H1 (cell line): ENCODE results near the gene MOCS3. TPM values are rescaled to one million over a fixed set of nuclear protein-coding genes. Genes with fewer than 3 reads are reported as not detected.

Experiments
- CTCF ChIA-PET: fragments of 300-600 bp; sonication (Branson Sonifier 250); formaldehyde crosslinking; loops from one replicate; lab custom pipeline; 2021; ENCODE audit not compliant: partially characterized antibody; lab: Charles Lee
- POLR2A ChIA-PET: fragments of 300-600 bp; sonication (Branson Sonifier 250); formaldehyde crosslinking; loops from one replicate; lab custom pipeline; 2021; ENCODE audit warnings: inconsistent platforms; ENCODE audit not compliant: partially characterized antibody; lab: Charles Lee
- DNase-seq, 2 experiments: peaks; one replicate each; pipeline versions ENCODE4 v3.0.0 to v3.0.0-alpha.2; 2010 to 2022; ENCODE audit warnings: low spot score in 2 of 2, low read depth in 1 of 2, mixed read lengths in 1 of 2
- FAIRE-seq: peaks from 2 replicates; lab custom pipeline; 2011; peaks lifted over from hg19 to GRCh38; lab: Jason Lieb, UNC
- H2AFZ ChIP-seq: 2 replicates; pipeline ENCODE4 v1.8.1; 2012; ENCODE audit warnings: low read length, inconsistent platforms
- H2AK5ac ChIP-seq: 2 replicates; pipeline ENCODE4 v1.6.1; 2013; ENCODE audit warnings: low read depth, low read length
- H2BK120ac ChIP-seq: replicated peaks from 2 replicates; pipeline ENCODE3; 2013; ENCODE audit warnings: low read depth, low read length, inconsistent platforms
- H2BK12ac ChIP-seq: 2 replicates; pipeline ENCODE4 v1.6.1; 2013; ENCODE audit warnings: low read depth, low read length
- H2BK15ac ChIP-seq: 2 replicates; pipeline ENCODE4 v1.6.1; 2013; ENCODE audit warnings: low read length
- H2BK20ac ChIP-seq: 2 replicates; pipeline ENCODE4 v1.6.1; 2013; ENCODE audit warnings: low read length
- H2BK5ac ChIP-seq: 2 replicates; pipeline ENCODE4 v1.6.1; 2013; ENCODE audit warnings: low read depth, low read length
- H3K14ac ChIP-seq: 2 replicates; pipeline ENCODE4 v1.6.1; 2013; ENCODE audit warnings: inconsistent platforms; ENCODE audit not compliant: insufficient read length
- H3K18ac ChIP-seq: 2 replicates; pipeline ENCODE4 v1.6.1; 2013; ENCODE audit warnings: low read length; ENCODE audit errors: extremely low read depth
- H3K23ac ChIP-seq: 2 replicates; pipeline ENCODE4 v1.6.1; 2013; ENCODE audit warnings: inconsistent platforms; ENCODE audit not compliant: insufficient read length
- H3K23me2 ChIP-seq: 2 replicates; pipeline ENCODE4 v1.6.1; 2013; ENCODE audit warnings: low read depth, low read length
- H3K27ac ChIP-seq: 2 replicates; pipeline ENCODE4 v1.6.1; 2011; ENCODE audit warnings: low read depth, low read length, inconsistent platforms
- H3K27me3 ChIP-seq, 4 experiments: replicated peaks in 1 of 4; 1 replicate in 1 of 4; 2 replicates in 3 of 4; pipeline versions ENCODE4 v1.6.1 to v1.8.1; 2011 to 2013; ENCODE audit warnings: low read length in 3 of 4, mild to moderate bottlenecking in 3 of 4, inconsistent platforms in 2 of 4, mixed read lengths in 2 of 4, moderate library complexity in 1 of 4; ENCODE audit not compliant: control insufficient read depth in 3 of 4, insufficient read depth in 3 of 4; ENCODE audit errors: extremely low read depth in 1 of 4
- H3K36me3 ChIP-seq, 4 experiments: 2 replicates each; pipeline versions ENCODE4 v1.6.1 to v1.8.1; 2011 to 2013; ENCODE audit warnings: mild to moderate bottlenecking in 4 of 4, low read length in 3 of 4, moderate library complexity in 2 of 4, control low read depth in 1 of 4, inconsistent platforms in 1 of 4; ENCODE audit not compliant: insufficient read depth in 4 of 4, control insufficient read depth in 2 of 4
- H3K4ac ChIP-seq: replicated peaks from 2 replicates; pipeline ENCODE3; 2013; ENCODE audit warnings: low read length, low read depth, mixed read lengths, inconsistent platforms; ENCODE audit not compliant: insufficient read length
- H3K4me1 ChIP-seq, 4 experiments: replicated peaks in 1 of 4; 1 replicate in 1 of 4; 2 replicates in 3 of 4; pipeline versions ENCODE4 v1.6.1 to v1.8.1; 2011 to 2013; ENCODE audit warnings: low read length in 3 of 4, inconsistent platforms in 2 of 4, mixed read lengths in 1 of 4; ENCODE audit not compliant: insufficient read depth in 4 of 4, control insufficient read depth in 3 of 4
- H3K4me2 ChIP-seq, 2 experiments: 2 replicates each; pipeline versions ENCODE4 v1.6.1 to v1.8.1; 2011 to 2013; ENCODE audit warnings: low read depth in 2 of 2, low read length in 2 of 2, control low read depth in 1 of 2, inconsistent platforms in 1 of 2, mild to moderate bottlenecking in 1 of 2; ENCODE audit not compliant: insufficient read depth in 1 of 2
- H3K4me3 ChIP-seq, 4 experiments: fragments of 200-600, 300-600 bp in 1 of 4; sonication (generic), shearing (Covaris generic), sonication (Bioruptor Twin) in 1 of 4; 2 replicates each; pipeline versions ENCODE4 v1.5.1 to v1.8.1; 2011 to 2016; ENCODE audit warnings: low read length in 4 of 4, low read depth in 3 of 4, control low read depth in 2 of 4, inconsistent platforms in 2 of 4, mild to moderate bottlenecking in 2 of 4, mixed read lengths in 1 of 4, moderate library complexity in 1 of 4; ENCODE audit not compliant: insufficient read depth in 2 of 4; ENCODE audit errors: extremely low read depth in 1 of 4
- H3K56ac ChIP-seq: replicated peaks from 2 replicates; pipeline ENCODE3; 2013; ENCODE audit warnings: low read depth, mild to moderate bottlenecking, mixed read lengths, low read length, inconsistent platforms; ENCODE audit not compliant: insufficient read length
- H3K79me1 ChIP-seq: 2 replicates; pipeline ENCODE4 v1.6.1; 2013; ENCODE audit warnings: low read depth, low read length, control low read depth
- H3K79me2 ChIP-seq, 2 experiments: 2 replicates each; pipeline versions ENCODE4 v1.6.1 to v1.8.1; 2012 to 2013; ENCODE audit warnings: low read length in 2 of 2, mild to moderate bottlenecking in 2 of 2, inconsistent platforms in 1 of 2; ENCODE audit not compliant: insufficient read depth in 2 of 2, control insufficient read depth in 1 of 2
- H3K9ac ChIP-seq, 4 experiments: replicated peaks in 1 of 4; 1 replicate in 1 of 4; 2 replicates in 3 of 4; pipeline versions ENCODE4 v1.6.1 to v1.8.1; 2011 to 2013; ENCODE audit warnings: low read depth in 3 of 4, low read length in 3 of 4, control low read depth in 2 of 4, mild to moderate bottlenecking in 2 of 4, moderate library complexity in 2 of 4, inconsistent platforms in 1 of 4; ENCODE audit errors: extremely low read depth in 1 of 4
- H3K9me3 ChIP-seq, 2 experiments: 2 replicates each; pipeline versions ENCODE4 v1.6.1 to v1.8.1; 2012 to 2013; ENCODE audit warnings: mild to moderate bottlenecking in 2 of 2, moderate library complexity in 2 of 2, control low read depth in 1 of 2, inconsistent platforms in 1 of 2, low read depth in 1 of 2, low read length in 1 of 2, mixed read lengths in 1 of 2; ENCODE audit not compliant: insufficient read depth in 2 of 2
- H4K20me1 ChIP-seq, 2 experiments: replicated peaks in 1 of 2; 2 replicates each; pipeline versions ENCODE3 to v1.8.1; 2011 to 2013; ENCODE audit warnings: inconsistent platforms in 2 of 2, low read length in 2 of 2, mild to moderate bottlenecking in 1 of 2; ENCODE audit not compliant: insufficient read depth in 2 of 2, control insufficient read depth in 1 of 2
- H4K5ac ChIP-seq: 2 replicates; pipeline ENCODE4 v1.6.1; 2013; ENCODE audit warnings: low read length, low read depth, mixed read lengths, inconsistent platforms; ENCODE audit not compliant: insufficient read length
- H4K8ac ChIP-seq: 2 replicates; pipeline ENCODE4 v1.8.0; 2013; ENCODE audit warnings: mild to moderate bottlenecking, moderate library complexity, low read length, inconsistent platforms; ENCODE audit not compliant: insufficient read depth; ENCODE audit errors: extremely low read depth
- H4K91ac ChIP-seq: replicated peaks from 2 replicates; pipeline ENCODE3; 2013; ENCODE audit warnings: low read length, mixed read lengths, inconsistent platforms; ENCODE audit not compliant: insufficient read length
- BACH1 ChIP-seq: IDR thresholded peaks from 2 replicates; pipeline ENCODE4 v1.6.1; 2012; ENCODE audit warnings: low read length, improper control_type of control experiment
- EP300 ChIP-seq, 2 experiments: IDR thresholded peaks; 1 replicate in 1 of 2; 2 replicates in 1 of 2; pipeline ENCODE4 v1.6.1; 2011 to 2012; ENCODE audit warnings: low read depth in 2 of 2, low read length in 2 of 2, mild to moderate bottlenecking in 2 of 2, borderline replicate concordance in 1 of 2, inconsistent platforms in 1 of 2, moderate library complexity in 1 of 2
- FOSL1 ChIP-seq: IDR thresholded peaks from 2 replicates; pipeline ENCODE4 v1.6.1; 2011; ENCODE audit warnings: mild to moderate bottlenecking, low read depth, low read length, moderate library complexity; ENCODE audit not compliant: insufficient read depth
- HDAC6 ChIP-seq: IDR thresholded peaks from one replicate; pipeline ENCODE4 v1.7.1; 2012; ENCODE audit warnings: low read depth, mild to moderate bottlenecking, inconsistent platforms, low read length, moderate library complexity
- JUND ChIP-seq: IDR thresholded peaks from 2 replicates; pipeline ENCODE4 v1.6.1; 2011; ENCODE audit warnings: mild to moderate bottlenecking, improper control_type of control experiment, low read length
- KDM4A ChIP-seq: IDR thresholded peaks from one replicate; pipeline ENCODE4 v1.7.1; 2012; ENCODE audit warnings: low read depth, mild to moderate bottlenecking, moderate library complexity, low read length, inconsistent platforms; ENCODE audit not compliant: severe bottlenecking
- RAD21 ChIP-seq, 2 experiments: IDR thresholded peaks in 1 of 2; conservative IDR thresholded peaks in 1 of 2; 2 replicates each; pipeline ENCODE4 v1.6.1; 2011; ENCODE audit warnings: low read depth in 2 of 2, low read length in 2 of 2, improper control_type of control experiment in 1 of 2, inconsistent platforms in 1 of 2, mild to moderate bottlenecking in 1 of 2, moderate library complexity in 1 of 2
- YY1 ChIP-seq: IDR thresholded peaks from 2 replicates; pipeline ENCODE4 v1.6.1; 2011; ENCODE audit warnings: low read depth, mild to moderate bottlenecking, low read length
- WGBS, 2 experiments: shearing (Covaris generic) in 1 of 2; methylation state at CpG; one replicate each; pipeline versions ENCODE4 v1.1.6 to v1.1.7; 2013 to 2015; ENCODE audit warnings: low lambda C conversion rate in 2 of 2, mixed read lengths in 2 of 2, inconsistent platforms in 1 of 2, low coverage in 1 of 2, missing lambda C conversion rate in 1 of 2; ENCODE audit not compliant: insufficient replicate concordance in 2 of 2, insufficient coverage in 1 of 2, insufficient read length in 1 of 2; ENCODE audit errors: extremely low coverage in 1 of 2, missing lambda C conversion rate in 1 of 2; 5-methylcytosine and 5-hydroxymethylcytosine counted together
- polyA plus RNA-seq, 7 experiments: library from polyadenylated mRNA; depleted of rRNA in 3 of 7; stranded (reverse) in 5 of 7; unstranded in 2 of 7; fragments of >200 nt in 5 of 7; fragments of 200-250 nt in 2 of 7; gene quantifications; 1 replicate in 5 of 7; 2 replicates in 1 of 7; 4 replicates in 1 of 7; pipeline versions ENCODE4 v1.2.1 to v1.2.3, GENCODE V29; 2011 to 2013; ENCODE audit warnings: missing spikeins in 2 of 7, mixed read lengths in 2 of 7
- total RNA-seq: library from RNA; stranded (reverse); fragmentation: NEBNext Ultra II Directional; extraction: Animal tissue kit (Norgen Biotek cat#: 25700); gene quantifications from 2 replicates; pipeline ENCODE4 v1.2.1, GENCODE V29; 2021

The MOCS3 gene
- total and polyA plus RNA-seq, 2 of the 8 experiments (the other 6 are each of a cell fraction or from before 2014, with no cell fraction given), result 6.2 to 6.3 TPM

- POLR2A ChIA-PET, result no interaction called here
- FAIRE-seq, result no peak
- no peak for DNase-seq
These were observed 52.3 kb downstream of the MOCS3 start for GRCh38 chr20:51010932-51011331.

More at GRCh38 chr20:51010932-51011331, 52.3 kb downstream of the MOCS3 start:
- Histone ChIP-seq H3K23me2 (no peaks in the 10 kb centered on the region; the same call in 1 of the 2 replicates), H3K9ac (no peak overlapping the region), H3K79me2 (no peaks in the 10 kb centered on the region), H3K4me1 (peaks cover 3 to 13% (median 8%) of the 10 kb centered on the region in 4 experiments), H2BK20ac (no peak overlapping the region), H3K27ac (no peak overlapping the region), H2AFZ (no peak overlapping the region), H3K36me3 (no peaks in the 10 kb centered on the region), H2BK15ac (no peak overlapping the region), H4K91ac (no peak overlapping the region), H3K4me3 (no peak overlapping the region), H4K20me1 (no peaks in the 10 kb centered on the region), H3K4me2 (no peak overlapping the region), H3K27me3 (no peaks in the 10 kb centered on the region), H3K4ac (no peak overlapping the region), H4K5ac (no peak overlapping the region), H3K79me1 (no peaks in the 10 kb centered on the region), H2AK5ac (no peak overlapping the region), H3K18ac (no peak overlapping the region), H3K9me3 (no peaks in the 10 kb centered on the region), H2BK5ac (no peak overlapping the region), H2BK120ac (no peak overlapping the region), H2BK12ac (no peak overlapping the region), H4K8ac (no peak overlapping the region), H3K14ac (no peak overlapping the region), H3K23ac (no peak overlapping the region), H3K56ac (no peak overlapping the region)
- TF ChIP-seq KDM4A, result no peak
- TF ChIP-seq HDAC6, result no peak
- no peak for TF ChIP-seq YY1
- no peak for TF ChIP-seq BACH1
- no peak for TF ChIP-seq FOSL1
- no peak for TF ChIP-seq EP300 (IDR thresholded peaks at IDR 0.05; ENCODE audit: borderline replicate concordance in 1 of 2, low read depth in 2 of 2, low read length in 2 of 2)
- no peak for TF ChIP-seq JUND
- no peak for TF ChIP-seq RAD21 (IDR thresholded peaks at IDR 0.05 in 1 of 2, conservative IDR thresholded peaks at IDR 0.05 in 1 of 2; ENCODE audit: low read depth in 2 of 2, low read length in 2 of 2)
- 89% methylated on average over 3 of the region's 3 CpGs; no CpG with 5 or more reads in 1 of the 2 experiments for WGBS, 2 experiments
- CTCF ChIA-PET, result interaction anchor here (0.8 kb wide), 1 partner anchor 29 kb away, joined by 3 read pairs; no protein-coding TSS in a partner anchor
